Measurements from ENCODE around the gene WDR17.

The WDR17 gene

DNA sequence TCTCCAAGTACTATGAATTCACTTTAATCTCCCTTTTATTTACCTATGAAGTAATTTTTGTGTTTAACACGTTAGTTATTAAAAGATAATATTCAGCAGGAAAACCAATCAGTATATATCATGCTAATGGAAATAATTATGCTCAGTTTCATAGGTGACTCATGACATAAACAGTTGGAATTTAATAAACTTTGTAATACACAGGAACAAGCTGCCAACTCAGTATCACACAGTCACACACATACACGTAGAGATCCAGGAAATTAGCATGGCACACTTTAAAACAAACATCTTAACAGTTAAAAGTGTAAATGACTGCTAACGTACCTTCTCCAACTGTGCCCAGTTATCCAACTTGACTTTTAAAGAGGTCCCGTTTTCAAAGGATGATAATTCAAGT, 127.5 kb downstream of the WDR17 start:
- H3K4me3 ChIP-seq (ENCODE audit: low read length) = no peak overlapping the region
- TF ChIP-seq CTCF (IDR thresholded peaks at IDR 0.05; ENCODE audit: insufficient read depth, low read depth, low read length, missing control alignments) = no peak
- peak; percentile 82 for DNase-seq (ENCODE audit: low read depth)

DNA sequence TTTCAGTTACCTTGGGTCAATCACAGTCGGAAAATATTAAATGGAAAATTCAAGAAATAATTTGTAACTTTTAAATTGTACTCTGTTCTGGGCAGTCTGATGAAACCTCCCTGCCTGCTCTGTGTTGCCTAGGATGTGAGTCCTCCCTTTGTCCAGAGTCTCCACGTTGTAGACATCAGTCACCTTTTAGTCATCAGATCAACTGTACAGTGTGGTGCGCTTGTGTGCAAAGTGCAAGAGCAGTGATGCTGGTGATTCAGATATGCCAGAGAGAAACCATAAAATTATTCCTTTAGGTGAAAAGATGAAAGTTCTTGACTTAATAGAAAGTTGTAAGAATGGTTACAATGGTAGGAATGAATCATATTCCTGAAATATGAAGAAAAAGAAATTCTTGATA, 128.3 kb downstream of the WDR17 start:
- DNase-seq (ENCODE audit: low read depth) = peak; percentile 94
- no peak for TF ChIP-seq CTCF (IDR thresholded peaks at IDR 0.05; ENCODE audit: insufficient read depth, low read depth, low read length, missing control alignments)
- no peak overlapping the region for H3K4me3 ChIP-seq (ENCODE audit: low read length)

DNA sequence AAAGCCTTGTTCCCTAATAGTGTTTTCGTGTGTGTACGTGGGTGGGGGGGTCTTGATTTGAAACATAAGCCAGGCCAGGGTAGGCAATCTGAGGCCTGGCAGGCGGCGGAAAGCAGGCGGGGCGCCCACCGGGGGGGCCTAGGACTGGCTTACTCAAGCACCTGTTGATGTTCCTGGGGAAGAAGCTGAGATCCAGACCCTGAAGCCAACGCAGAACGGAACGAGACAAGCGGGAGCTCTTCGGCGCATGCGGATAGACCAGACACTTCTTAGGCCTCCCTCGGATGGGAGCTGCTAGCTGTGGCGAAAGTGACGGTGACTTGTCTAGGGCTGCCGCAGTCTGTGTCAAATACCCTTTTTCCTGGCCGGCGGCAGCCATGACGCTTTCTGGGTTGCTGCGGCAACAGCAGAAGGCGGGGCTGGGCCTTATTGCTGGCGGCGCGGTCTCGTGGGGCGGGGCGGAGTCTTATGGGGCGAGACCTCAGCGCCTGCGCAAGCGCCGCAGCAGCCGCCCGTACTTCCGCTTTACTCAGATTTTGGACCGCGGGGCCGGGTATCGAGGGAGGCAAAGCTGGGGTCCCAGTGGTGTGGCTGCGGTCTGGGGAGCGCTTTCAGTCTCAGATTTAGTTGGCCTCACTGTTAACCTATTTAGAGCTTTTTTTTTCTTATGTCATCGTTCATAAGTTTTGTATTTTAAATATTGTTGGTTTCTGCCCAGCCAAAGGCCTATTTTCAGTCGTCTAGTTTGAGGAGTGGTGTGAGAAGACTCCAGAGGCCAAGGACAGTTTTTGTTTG, 129.7 kb downstream of the WDR17 start, which contains the start of gene SPATA4:
TSS of gene SPATA4 (minus strand) at position 402 of the 795 bp plus-strand sequence. CDS start at position 379, 23 bp downstream.
- TF ChIP-seq CTCF (IDR thresholded peaks at IDR 0.05; ENCODE audit: insufficient read depth, low read depth, low read length, missing control alignments) = no peak
- DNase-seq (ENCODE audit: low read depth) = peak; percentile 94
- peak within 1 kb of the TSS; percentile 74 for H3K4me3 ChIP-seq (ENCODE audit: low read length)

DNA sequence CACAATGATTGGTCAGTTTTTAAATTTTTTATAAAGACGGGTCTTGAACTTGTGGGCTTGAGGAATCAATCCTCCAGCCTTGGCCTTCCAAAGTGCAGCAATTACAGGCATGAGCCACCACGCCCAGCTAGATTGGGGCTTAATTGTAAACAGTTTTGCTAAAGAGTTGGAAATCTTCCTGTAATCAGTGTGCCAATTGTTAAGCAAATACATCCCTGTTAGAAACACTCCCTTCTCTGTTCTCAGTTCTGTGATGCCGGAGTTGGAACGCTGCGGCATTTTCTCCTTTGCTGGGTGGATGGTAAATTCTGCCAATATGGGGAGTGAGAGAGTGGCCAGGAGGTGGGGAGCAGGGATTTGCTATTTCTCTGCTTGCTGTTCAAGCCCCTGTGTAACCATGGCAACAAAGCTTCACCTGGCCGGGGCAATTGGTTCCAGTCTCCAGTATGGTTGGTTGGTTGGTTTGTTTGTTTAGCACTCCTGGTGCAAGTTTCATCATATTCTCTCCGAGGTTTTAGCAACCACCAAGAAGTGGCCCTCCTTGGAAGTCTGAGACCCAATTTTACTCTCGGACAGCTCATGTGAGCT, 132.8 kb downstream of the WDR17 start:
- H3K4me3 ChIP-seq (ENCODE audit: low read length) = no peak overlapping the region
- TF ChIP-seq CTCF (IDR thresholded peaks at IDR 0.05; ENCODE audit: insufficient read depth, low read depth, low read length, missing control alignments) = no peak
- DNase-seq (ENCODE audit: low read depth) = no peak

DNA sequence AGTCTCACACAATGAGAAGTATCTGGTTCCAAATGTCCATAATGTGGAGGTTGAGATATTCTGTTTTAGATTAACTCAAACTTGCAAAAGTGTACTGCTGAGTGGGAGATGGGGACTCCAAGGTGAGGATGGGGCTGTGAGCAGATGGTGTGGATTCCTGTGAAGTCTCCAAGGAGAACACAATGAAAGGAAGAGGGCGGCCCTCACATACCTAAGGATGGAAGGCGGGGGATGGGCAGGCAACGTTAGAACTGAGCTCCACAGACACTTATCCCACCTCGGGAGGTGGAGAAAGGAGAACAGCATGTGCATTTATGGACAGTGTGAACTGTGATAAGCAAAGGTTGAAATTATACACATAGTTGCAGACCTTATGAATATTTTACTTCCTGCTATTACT, 139.7 kb downstream of the WDR17 start:
- H3K4me3 ChIP-seq (ENCODE audit: low read length) = no peak overlapping the region
- no peak for DNase-seq (ENCODE audit: low read depth)
- no peak for TF ChIP-seq CTCF (IDR thresholded peaks at IDR 0.05; ENCODE audit: insufficient read depth, low read depth, low read length, missing control alignments)

GRCh38 chr4:176207839-176208238, 142.2 kb downstream of the WDR17 start:
- DNase-seq (ENCODE audit: low read depth) = no peak
- no peak for TF ChIP-seq CTCF (IDR thresholded peaks at IDR 0.05; ENCODE audit: insufficient read depth, low read depth, low read length, missing control alignments)
- no peak overlapping the region for H3K4me3 ChIP-seq (ENCODE audit: low read length)

Data from epithelial cell of esophagus (primary cell).